K562 (cell line): ENCODE measurements around the gene SERPING1. TPM values are rescaled to one million over a fixed set of nuclear protein-coding genes. Genes with fewer than 3 reads are reported as not detected.

ENCODE experiments used
- ATAC-seq: fragments of 200-7000 bp; cut with Tn5 transposase; 3 replicates; pipeline ENCODE4 v1.9.1; 2020; ENCODE audit warnings: moderate library complexity
- BruUV-seq: library from RNA; stranded (reverse); fragments of 400-500 nt; replicated peaks from 2 replicates; lab custom pipeline; 2021; lab: Mats Ljungman, UMichigan
- CTCF ChIA-PET: fragments of 300-600 bp; formaldehyde crosslinking; extraction: SDS; loops from one replicate; lab custom pipeline; 2021; ENCODE audit warnings: low intra/inter-chr PET ratio; lab: Yijun Ruan, JAX
- POLR2A ChIA-PET: fragments of 300-600, 350-650 bp; sonication (Branson Sonifier 250); formaldehyde crosslinking; extraction: SDS; loops from one replicate; lab custom pipeline; 2021; ENCODE audit warnings: antibody characterized with exemption, inconsistent platforms; lab: Yijun Ruan, JAX
- DNase-seq, 4 experiments: peaks; one replicate each; pipeline versions ENCODE4 v3.0.0 to v3.0.0-alpha.2; 2011 to 2018; ENCODE audit warnings: low spot score in 3 of 4, mixed read lengths in 3 of 4; ENCODE audit errors: extremely low read depth in 1 of 4
- FAIRE-seq: peaks from 2 replicates; lab custom pipeline; 2011; peaks lifted over from hg19 to GRCh38; lab: Jason Lieb, UNC
- H2AFZ ChIP-seq: 2 replicates; pipeline ENCODE4 v1.6.0; 2011; ENCODE audit warnings: low read depth, low read length, control low read depth, inconsistent platforms
- H3K27ac ChIP-seq: fragments of 200-600 bp; 3 replicates; pipeline ENCODE4 v1.8.0; 2011; ENCODE audit warnings: low read depth, mild to moderate bottlenecking, control low read depth, inconsistent platforms, low read length, moderate library complexity, mixed read lengths; ENCODE audit errors: extremely low read depth
- H3K27me3 ChIP-seq, 2 experiments: fragments of 300-600 bp in 1 of 2; 2 replicates in 1 of 2; 3 replicates in 1 of 2; pipeline versions ENCODE4 v1.6.0 to v1.8.0; 2011; ENCODE audit warnings: inconsistent platforms in 2 of 2, low read length in 2 of 2, mild to moderate bottlenecking in 1 of 2, mixed read lengths in 1 of 2, moderate library complexity in 1 of 2; ENCODE audit not compliant: control insufficient read depth in 2 of 2, insufficient read depth in 2 of 2
- H3K36me3 ChIP-seq: fragments of 300-600 bp; 3 replicates; pipeline ENCODE4 v1.8.0; 2011; ENCODE audit warnings: mild to moderate bottlenecking, low read length, inconsistent platforms; ENCODE audit not compliant: control insufficient read depth, insufficient read depth
- H3K4me1 ChIP-seq, 2 experiments: fragments of 200-600 bp in 1 of 2; replicated peaks in 1 of 2; 2 replicates in 1 of 2; 3 replicates in 1 of 2; pipeline versions ENCODE4 v1.5.1 to v1.8.0; 2011; ENCODE audit warnings: inconsistent platforms in 2 of 2, low read length in 2 of 2, mild to moderate bottlenecking in 1 of 2, mixed read lengths in 1 of 2, moderate library complexity in 1 of 2; ENCODE audit not compliant: control insufficient read depth in 2 of 2, insufficient read depth in 2 of 2
- H3K4me2 ChIP-seq: 2 replicates; pipeline ENCODE4 v1.6.1; 2011; ENCODE audit warnings: low read length, control low read depth, inconsistent platforms, mixed read lengths; ENCODE audit not compliant: insufficient read depth
- H3K4me3 ChIP-seq: fragments of 200-600 bp; sonication (generic), shearing (Covaris generic); 2 replicates; pipeline ENCODE4 v1.5.1; 2016; ENCODE audit warnings: control low read depth, inconsistent platforms
- H3K79me2 ChIP-seq: fragments of 200-600 bp; 3 replicates; pipeline ENCODE4 v1.8.0; 2011; ENCODE audit warnings: low read length, inconsistent platforms; ENCODE audit not compliant: control insufficient read depth, insufficient read depth
- H3K9ac ChIP-seq, 2 experiments: 2 replicates each; pipeline versions ENCODE4 v1.6.0 to v1.6.1; 2011; ENCODE audit warnings: low read depth in 2 of 2, low read length in 2 of 2, control low read depth in 1 of 2, inconsistent platforms in 1 of 2, mild to moderate bottlenecking in 1 of 2, mixed read lengths in 1 of 2; ENCODE audit not compliant: insufficient read depth in 1 of 2
- H3K9me1 ChIP-seq: one replicate; pipeline ENCODE4 v1.6.0; 2011; ENCODE audit warnings: inconsistent platforms, mild to moderate bottlenecking, low read length, moderate library complexity; ENCODE audit not compliant: control insufficient read depth, insufficient read depth
- H3K9me3 ChIP-seq: replicated peaks from 2 replicates; pipeline ENCODE4 v1.5.1; 2011; ENCODE audit warnings: low read depth, low read length, inconsistent platforms; ENCODE audit not compliant: control insufficient read depth, insufficient read depth
- H4K20me1 ChIP-seq: replicated peaks from 2 replicates; pipeline ENCODE4 v1.6.1; 2011; ENCODE audit warnings: low read length, inconsistent platforms, mixed read lengths; ENCODE audit not compliant: control insufficient read depth, insufficient read depth
- BRCA1 ChIP-seq, 2 experiments: fragments of 450-650 bp in 1 of 2; sonication (generic) in 1 of 2; formaldehyde crosslinking in 1 of 2; IDR thresholded peaks; 2 replicates each; pipeline versions ENCODE4 v1.5.0 to v1.6.1; 2017 to 2020; ENCODE audit warnings: mild to moderate bottlenecking in 1 of 2, missing genetic modification reagents in 1 of 2
- CTCF ChIP-seq, 3 experiments: IDR thresholded peaks in 2 of 3; conservative IDR thresholded peaks in 1 of 3; 2 replicates each; pipeline ENCODE4 v1.5.1; 2011 to 2012; ENCODE audit warnings: low read length in 3 of 3, mild to moderate bottlenecking in 3 of 3, control low read depth in 2 of 3, improper control_type of control experiment in 1 of 3, inconsistent platforms in 1 of 3, low read depth in 1 of 3, mixed read lengths in 1 of 3, moderate library complexity in 1 of 3; ENCODE audit not compliant: insufficient read depth in 2 of 3
- HDAC3 ChIP-seq: fragments of 450-650 bp; IDR thresholded peaks from 2 replicates; pipeline ENCODE4 v1.6.1; 2018; ENCODE audit warnings: borderline replicate concordance, mild to moderate bottlenecking, moderate library complexity; ENCODE audit not compliant: partially characterized antibody
- HNRNPLL ChIP-seq: fragments of 200-400 bp; formaldehyde crosslinking; IDR thresholded peaks from 2 replicates; pipeline ENCODE4 v1.6.1; 2017; ENCODE audit warnings: low read length, low read depth, mild to moderate bottlenecking; ENCODE audit not compliant: poor library complexity, severe bottlenecking
- PTBP1 ChIP-seq: fragments of 200-400 bp; formaldehyde crosslinking; IDR thresholded peaks from 2 replicates; pipeline ENCODE4 v1.6.1; 2017; ENCODE audit warnings: low read depth, low read length
- SMARCC2 ChIP-seq: fragments of 450-650 bp; IDR thresholded peaks from 2 replicates; pipeline ENCODE4 v1.6.1; 2017; ENCODE audit warnings: antibody characterized with exemption, moderate library complexity, mild to moderate bottlenecking, low read depth
- TAL1 ChIP-seq: fragments of 450-650 bp; IDR thresholded peaks from 2 replicates; pipeline ENCODE4 v1.6.1; 2016; ENCODE audit warnings: mild to moderate bottlenecking
- ZNF212 ChIP-seq: fragments of 450-650 bp; formaldehyde crosslinking; IDR thresholded peaks from 2 replicates; pipeline ENCODE4 v1.4.0; 2020; ENCODE audit warnings: mild to moderate bottlenecking
- ZNF23 ChIP-seq: fragments of 250-450 bp; sonication (Bioruptor Pico); IDR thresholded peaks from 2 replicates; pipeline ENCODE4 v1.4.0; 2020; ENCODE audit warnings: mild to moderate bottlenecking
- ZNF407 ChIP-seq: fragments of 450-650 bp; IDR thresholded peaks from 2 replicates; pipeline ENCODE4 v1.6.1; 2016; ENCODE audit warnings: low read depth
- WGBS: fragments of 100-300 bp; shearing (Covaris generic); methylation state at CpG from one replicate; pipeline ENCODE4 v1.1.6; 2016; ENCODE audit warnings: low coverage, mixed read lengths; ENCODE audit not compliant: insufficient coverage; ENCODE audit errors: missing lambda C conversion rate; 5-methylcytosine and 5-hydroxymethylcytosine counted together
- in situ Hi-C: fragments of 300-500 bp; cut with MboI; formaldehyde crosslinking; loops from 4 replicates; pipeline ENCODE4 v1.15.0; 2018; ENCODE audit warnings: inconsistent platforms, mixed read lengths
- intact Hi-C: fragments of 100-400 bp; cut with micrococcal nuclease; formaldehyde crosslinking; loops from 2 replicates; pipeline ENCODE4 v1.14.2; 2022
- polyA plus RNA-seq, 8 experiments: library from polyadenylated mRNA; depleted of rRNA in 4 of 8; stranded (reverse) in 5 of 8; unstranded in 3 of 8; fragments of >200 nt; fragmentation: Nextera tagmentation in 2 of 8; fragmentation: Illumina TruSeq in 1 of 8; extraction: Ambion mirVana in 2 of 8; extraction: Trizol in 1 of 8; gene quantifications; 2 replicates each; pipeline versions ENCODE4 v1.2.1 to v1.2.3, GENCODE V29; 2011 to 2014; ENCODE audit warnings: inconsistent platforms in 1 of 8, missing spikeins in 1 of 8
- total RNA-seq, 7 experiments: library from RNA; depleted of rRNA in 6 of 7; stranded (reverse); fragments of >200 nt in 6 of 7; fragmentation: Illumina TruSeq in 2 of 7; extraction: Trizol in 2 of 7; gene quantifications; 2 replicates each; pipeline versions ENCODE4 v1.2.1 to v1.2.3, GENCODE V29; 2011 to 2021; ENCODE audit warnings: low replicate concordance in 1 of 7

The SERPING1 gene
- total and polyA plus RNA-seq, 9 of the 15 experiments (the other 6 are each of a cell fraction or from before 2014, with no cell fraction given), result 0.10 to 1.00 (median 0.21) TPM; not detected in 2

- intact Hi-C loops (no loop called here), in situ Hi-C loops (no loop called here)
- peaks cover 5 to 11% of the 10 kb centered on the region in 2 experiments; a peak in 3 of 5 replicates for H3K4me1 ChIP-seq
- peak; percentile 65 for ATAC-seq
- peak overlapping the region; percentile 25; the same call in 1 of the 2 replicates for H2AFZ ChIP-seq
- no peaks in the 10 kb centered on the region for H3K79me2 ChIP-seq
- ChIA-PET POLR2A (interaction anchor here (0.6 to 0.7 kb wide), 2 partner anchors 12 to 471 kb away, joined by 3 to 4 read pairs; partner anchors contain the start of gene OR9Q1), CTCF (no interaction called here)
- no peaks in the 10 kb centered on the region for H3K9me3 ChIP-seq
- no peaks in the 10 kb centered on the region for H3K9me1 ChIP-seq
- no peaks in the 10 kb centered on the region for H3K27me3 ChIP-seq
- H3K4me3 ChIP-seq, result no peak overlapping the region
- BruUV-seq, result no TSS peak
- DNase-seq, result peak in 1 of 4 experiments; percentile 30
- H3K36me3 ChIP-seq, result no peaks in the 10 kb centered on the region
- H4K20me1 ChIP-seq, result no peaks in the 10 kb centered on the region
- no peak overlapping the region for H3K27ac ChIP-seq
- 0 out of 2 replicates have a peak overlapping the region, but pooled peaks have one; percentile 13 for H3K4me2 ChIP-seq
- H3K9ac ChIP-seq, result 0 out of 4 replicates have a peak overlapping the region, but pooled peaks of 1 of the 2 experiments have one; percentile 1
- WGBS, result 9% methylated on average over 5 of the region's 5 CpGs
- FAIRE-seq, result no peak
- TF ChIP-seq PTBP1, result no peak
- no peak for TF ChIP-seq HDAC3
- TF ChIP-seq ZNF23 (CRISPR knock-in tag), result no peak
- no peak for TF ChIP-seq HNRNPLL
- no peak for TF ChIP-seq ZNF407
- TF ChIP-seq SMARCC2, result no peak
- no peak for TF ChIP-seq ZNF212
- TF ChIP-seq BRCA1 (IDR thresholded peaks at IDR 0.05), result no peak
- TF ChIP-seq BRCA1 (CRISPR knock-in tag; IDR thresholded peaks at IDR 0.05), result no peak
- 0 out of 6 replicates have a peak, but pooled peaks of 1 of the 3 experiments have one; percentile 15 for TF ChIP-seq CTCF (IDR thresholded peaks at IDR 0.05 in 2 of 3, conservative IDR thresholded peaks at IDR 0.05 in 1 of 3; ENCODE audit: insufficient read depth in 2 of 3, low read depth in 1 of 3, low read length in 3 of 3)
- no peak for TF ChIP-seq TAL1
Observed at GRCh38 chr11:57552479-57552878, 45.0 kb upstream of the SERPING1 start.
